GM18907 (cell line): ENCODE measurements around the gene TMEM125.
A peak's percentile ranks its signal among the peaks of the same experiment; 100 is the strongest.

Experiments used
- ATAC-seq: cut with Tn5 transposase; IDR thresholded peaks from one replicate; pipeline ENCODE4 v1.9.1; 2021; ENCODE audit warnings: mild to moderate bottlenecking, moderate library complexity; ENCODE audit not compliant: unreplicated experiment

TMEM125 gene

GRCh38 chr1:43269627-43270375 is at the start of gene TMEM125:
Gene TMEM125, plus strand, starts transcription at chr1:43269983. Its CDS starts 2,740 bp downstream, at chr1:43272723.
- no peak for ATAC-seq

GRCh38 chr1:43220905-43221778 is 48.6 kb upstream of the TMEM125 start:
- ATAC-seq, result peak; percentile 65

GRCh38 chr1:43221797-43222196 is 48.0 kb upstream of the TMEM125 start:
- ATAC-seq, result no peak

GRCh38 chr1:43222879-43223278 is 46.9 kb upstream of the TMEM125 start:
- no peak for ATAC-seq

- no peak for ATAC-seq
These were observed 44.6 kb upstream of the TMEM125 start for GRCh38 chr1:43225168-43225567.

GRCh38 chr1:43227143-43227764 is 42.5 kb upstream of the TMEM125 start:
- no peak for ATAC-seq

- no peak for ATAC-seq
These were observed 39.7 kb upstream of the TMEM125 start for GRCh38 chr1:43229826-43230780.

- no peak for ATAC-seq
These were observed 37.7 kb upstream of the TMEM125 start for GRCh38 chr1:43232074-43232473.

GRCh38 chr1:43232482-43232881 is 37.3 kb upstream of the TMEM125 start:
- ATAC-seq, result no peak

GRCh38 chr1:43233631-43234030 is 36.2 kb upstream of the TMEM125 start:
- ATAC-seq, result no peak

GRCh38 chr1:43234267-43234666 is 35.5 kb upstream of the TMEM125 start:
- no peak for ATAC-seq

GRCh38 chr1:43235040-43235439 is 34.7 kb upstream of the TMEM125 start:
- ATAC-seq, result no peak

- ATAC-seq, result no peak
These were observed 34.2 kb upstream of the TMEM125 start for GRCh38 chr1:43235451-43236121.

- ATAC-seq, result no peak
These were observed 32.7 kb upstream of the TMEM125 start for GRCh38 chr1:43237121-43237520.

- no peak for ATAC-seq
These were observed 31.7 kb upstream of the TMEM125 start for GRCh38 chr1:43238085-43238484.

- ATAC-seq, result peak; percentile 29
These were observed 30.8 kb upstream of the TMEM125 start for GRCh38 chr1:43238991-43239469.

- ATAC-seq, result peak; percentile 58
These were observed 30.3 kb upstream of the TMEM125 start for GRCh38 chr1:43239484-43239883.

- no peak for ATAC-seq
These were observed 28.4 kb upstream of the TMEM125 start for GRCh38 chr1:43241413-43241836.

- no peak for ATAC-seq
These were observed 26.5 kb upstream of the TMEM125 start for GRCh38 chr1:43243299-43243698.
